ENCODE measurements around the gene NEDD9. TPM values are rescaled to one million over a fixed set of nuclear protein-coding genes. Genes with fewer than 3 reads are reported as not detected.

The NEDD9 gene
- total and polyA plus RNA-seq, 2 of the 13 experiments (the other 11 are each of a cell fraction or from before 2014, with no cell fraction given): 27.1 to 389 TPM

- TF ChIP-seq ZNF724P (CRISPR knock-in tag; IDR thresholded peaks at IDR 0.05; ENCODE audit: borderline replicate concordance): no peak
- peak; percentile 85 for TF ChIP-seq FOXA3 (CRISPR knock-in tag; IDR thresholded peaks at IDR 0.05)
- TF ChIP-seq SKI (IDR thresholded peaks at IDR 0.05; ENCODE audit: partially characterized antibody): peak; percentile 30
- TF ChIP-seq ARID5B (CRISPR knock-in tag; IDR thresholded peaks at IDR 0.05): peak; percentile 92
- TF ChIP-seq THAP7 (CRISPR knock-in tag; IDR thresholded peaks at IDR 0.05): no peak
- TF ChIP-seq SP2 (CRISPR knock-in tag; IDR thresholded peaks at IDR 0.05): no peak
- no peak for TF ChIP-seq POLR2AphosphoS2 (IDR thresholded peaks at IDR 0.05; ENCODE audit: low read depth, low read length)
- TF ChIP-seq ERF (CRISPR knock-in tag; IDR thresholded peaks at IDR 0.05): peak; percentile 85
- peak; percentile 26; the same call in 1 of the 2 replicates for TF ChIP-seq MXD4 (CRISPR knock-in tag; IDR thresholded peaks at IDR 0.05)
- TF ChIP-seq ARNT (IDR thresholded peaks at IDR 0.05): no peak
- TF ChIP-seq HNF4G (IDR thresholded peaks at IDR 0.05; ENCODE audit: borderline replicate concordance, low read depth, low read length): no peak
- no peak for TF ChIP-seq HNF4G (CRISPR knock-in tag; IDR thresholded peaks at IDR 0.05; ENCODE audit: borderline replicate concordance, low read depth)
- TF ChIP-seq JDP2 (CRISPR knock-in tag; IDR thresholded peaks at IDR 0.05; ENCODE audit: borderline replicate concordance): no peak
- TF ChIP-seq U2AF2 (IDR thresholded peaks at IDR 0.05; ENCODE audit: low read depth, low read length): no peak
- TF ChIP-seq MBD4 (IDR thresholded peaks at IDR 0.05; ENCODE audit: borderline replicate concordance, low read length): no peak
- TF ChIP-seq SMARCC2 (IDR thresholded peaks at IDR 0.05): 0 out of 2 replicates have a peak, but pooled peaks have one; percentile 8
- TF ChIP-seq HDAC6 (IDR thresholded peaks at IDR 0.05; ENCODE audit: low read depth, low read length): no peak
- no peak; the same call in 1 of the 2 replicates for TF ChIP-seq ZNF503 (CRISPR knock-in tag; IDR thresholded peaks at IDR 0.05)
- TF ChIP-seq NR2F1 (CRISPR knock-in tag; IDR thresholded peaks at IDR 0.05): peak in 1 of 2 experiments; percentile 25; a peak in 1 of 4 replicates
- no peak; the same call in 1 of the 2 replicates for TF ChIP-seq ATF7-NPFF (CRISPR knock-in tag; IDR thresholded peaks at IDR 0.05; ENCODE audit: low read depth)
- TF ChIP-seq ADNP (CRISPR knock-in tag; IDR thresholded peaks at IDR 0.05): no peak
- peak; percentile 70; the same call in 1 of the 2 replicates for TF ChIP-seq PPARG (CRISPR knock-in tag; conservative IDR thresholded peaks at IDR 0.05)
- TF ChIP-seq SOX6 (IDR thresholded peaks at IDR 0.05): no peak
- TF ChIP-seq SOX6 (CRISPR knock-in tag; IDR thresholded peaks at IDR 0.05): peak; percentile 39; the same call in 1 of the 2 replicates
- TF ChIP-seq POGZ (CRISPR knock-in tag; IDR thresholded peaks at IDR 0.05): peak; percentile 91
Measured at GRCh38 chr6:11143394-11144371, 88.8 kb downstream of the NEDD9 start (continued).

Data from HepG2 (cell line).